ENCODE results near the gene SOBP. TPM values are rescaled to one million over a fixed set of nuclear protein-coding genes. Genes with fewer than 3 reads are reported as not detected.

The SOBP gene
- total RNA-seq, 2 donors from 2014 or later = 13.6 to 14.4 TPM

DNA sequence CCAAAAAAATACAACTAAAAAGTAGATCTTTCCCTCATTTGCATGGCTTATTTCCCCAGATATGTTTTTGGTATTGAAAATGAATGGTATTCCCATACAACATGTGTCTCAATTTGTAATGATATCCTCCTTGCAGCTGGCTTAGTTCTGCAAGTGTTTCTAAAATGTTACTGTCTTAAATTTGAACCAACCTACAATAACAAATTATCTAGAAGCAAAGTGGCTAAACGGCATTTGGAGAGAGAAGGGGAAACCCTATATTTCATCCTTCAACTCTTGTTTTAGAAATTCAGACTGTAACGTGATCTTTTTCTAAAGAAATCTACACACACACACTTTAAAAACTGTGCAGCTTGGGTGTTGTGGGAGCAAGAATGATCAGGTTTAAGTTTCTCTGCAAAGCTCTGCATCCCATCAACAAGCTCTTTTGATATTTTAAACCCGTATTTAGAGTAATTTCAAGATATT is 153.0 kb downstream of the SOBP start:
- intact Hi-C loops (cut with DNase I) = no loop called here
- ATAC-seq = no peak
- DNase-seq = no peak

DNA sequence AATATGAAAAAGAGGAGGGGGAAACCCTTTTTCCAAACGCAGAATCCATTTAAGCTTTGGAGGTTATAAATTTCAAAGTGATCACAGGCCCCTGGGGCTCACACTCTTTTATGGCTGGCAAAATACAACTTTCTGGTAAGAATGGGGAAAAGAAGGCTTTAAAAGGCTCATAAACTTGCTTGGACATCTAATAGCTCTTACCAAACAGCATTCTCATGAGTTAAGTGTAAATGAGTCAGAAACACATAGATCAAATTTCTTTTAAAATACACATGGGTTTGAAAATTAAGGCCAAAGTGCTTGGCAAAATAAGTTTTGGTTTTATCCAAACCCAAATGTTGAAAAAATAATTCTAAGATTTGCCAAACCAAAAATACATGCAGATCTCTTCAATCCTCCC is 154.6 kb downstream of the SOBP start:
- intact Hi-C loops (cut with DNase I) = no loop called here
- ATAC-seq (no peak), DNase-seq (no peak)

DNA sequence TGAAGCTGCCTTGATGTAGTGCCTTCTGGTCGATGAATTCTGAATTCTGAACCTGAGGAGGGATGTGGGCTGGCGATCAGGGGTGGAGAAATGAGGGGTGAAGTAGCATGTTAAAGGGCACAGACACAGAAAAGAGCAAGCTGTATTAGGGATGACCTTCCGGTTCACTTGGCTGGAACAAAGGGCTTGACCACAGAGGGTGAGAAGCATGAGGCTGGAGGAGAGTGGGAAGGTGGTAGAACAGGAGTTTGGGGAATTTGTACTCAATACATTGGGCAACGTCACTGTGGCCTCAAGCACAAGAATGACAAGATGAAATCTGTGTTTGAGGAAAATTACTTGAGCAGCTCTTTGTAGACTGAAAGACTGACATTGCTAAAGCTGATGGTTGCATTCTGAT is 155.8 kb downstream of the SOBP start:
- intact Hi-C loops (cut with DNase I) = no loop called here
- DNase-seq (no peak), ATAC-seq (no peak)

DNA sequence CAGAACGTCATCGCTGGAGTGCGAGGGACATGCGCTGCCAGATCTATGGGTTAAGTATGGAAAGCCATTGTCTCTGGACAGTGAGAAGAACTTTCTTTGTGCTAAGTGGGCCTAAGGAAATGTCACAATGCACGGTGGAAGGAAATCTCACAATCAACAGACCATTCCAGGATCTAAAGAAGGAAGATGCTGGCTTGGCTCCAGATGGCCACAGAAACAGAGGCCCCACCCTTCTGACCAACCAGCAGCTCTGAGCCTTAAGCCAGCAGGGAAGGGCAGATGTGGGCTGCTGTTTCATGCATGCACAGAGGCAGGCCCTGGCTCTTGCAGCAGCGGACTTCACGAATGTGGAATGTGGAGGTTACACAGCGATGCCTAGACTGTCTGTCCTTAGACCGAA is 156.3 kb downstream of the SOBP start:
- DNase-seq (peak; percentile 77), ATAC-seq (peak; percentile 77 to 81)
- intact Hi-C loops (cut with DNase I) = no loop called here

DNA sequence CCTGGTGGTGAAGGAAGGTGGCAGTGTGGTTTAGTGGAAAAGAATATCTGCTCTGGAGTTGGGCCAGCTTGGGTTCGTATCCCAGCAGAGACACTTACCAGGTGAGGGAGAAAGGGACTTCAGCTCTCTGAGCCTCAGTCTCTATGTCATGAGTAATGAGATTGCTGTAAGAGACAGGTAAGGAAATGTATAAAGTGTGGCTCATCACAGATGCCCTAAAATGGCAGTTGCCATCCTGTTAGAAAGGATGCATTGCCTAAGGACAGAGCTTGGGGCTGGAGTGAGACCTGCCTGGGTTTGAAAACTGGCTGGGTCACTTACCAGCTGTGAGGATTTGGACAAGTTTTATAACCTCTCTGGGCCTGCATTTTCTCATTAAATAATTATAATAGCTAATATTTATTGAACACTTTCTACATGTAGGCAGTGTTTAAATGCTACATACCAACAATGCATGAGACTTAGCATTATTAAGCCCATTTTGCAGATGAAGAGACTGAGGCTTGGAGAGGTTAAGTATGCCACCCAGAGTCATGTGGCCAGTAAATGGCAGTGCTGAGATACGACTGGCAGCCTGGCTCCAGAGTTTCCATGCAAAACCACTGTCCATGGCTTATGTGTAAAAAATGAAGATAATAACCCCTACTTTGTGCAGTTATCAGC is 157.0 kb downstream of the SOBP start:
- DNase-seq = no peak
- intact Hi-C loops (cut with DNase I) = no loop called here
- peak in 1 of 2 donors; percentile 2 for ATAC-seq

DNA sequence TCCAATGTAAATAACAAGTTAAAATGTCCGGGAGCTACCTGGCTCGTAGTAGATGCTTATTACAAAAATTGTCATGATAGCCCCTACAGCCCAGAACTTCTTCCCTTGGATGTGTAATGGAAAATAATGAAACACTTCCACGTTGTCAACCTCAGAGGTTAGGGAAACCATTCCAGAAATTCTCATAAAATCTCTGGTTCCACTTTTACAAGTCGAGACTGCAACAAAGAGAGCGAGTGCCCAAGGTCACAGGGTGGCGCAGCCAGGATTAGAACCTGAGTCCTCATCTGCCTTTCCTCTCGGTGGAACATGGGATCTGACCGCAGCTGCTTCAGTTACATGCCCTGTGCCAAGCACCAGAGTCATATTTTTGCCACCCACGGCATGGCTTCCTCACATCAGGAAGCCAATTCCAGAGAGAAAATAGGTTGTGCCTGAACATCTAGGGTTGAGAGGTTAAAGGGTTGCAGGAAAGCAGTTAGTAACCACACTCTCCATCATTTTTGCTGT is 157.6 kb downstream of the SOBP start:
- no peak for DNase-seq
- intact Hi-C loops (cut with DNase I) = no loop called here
- no peak for ATAC-seq

DNA sequence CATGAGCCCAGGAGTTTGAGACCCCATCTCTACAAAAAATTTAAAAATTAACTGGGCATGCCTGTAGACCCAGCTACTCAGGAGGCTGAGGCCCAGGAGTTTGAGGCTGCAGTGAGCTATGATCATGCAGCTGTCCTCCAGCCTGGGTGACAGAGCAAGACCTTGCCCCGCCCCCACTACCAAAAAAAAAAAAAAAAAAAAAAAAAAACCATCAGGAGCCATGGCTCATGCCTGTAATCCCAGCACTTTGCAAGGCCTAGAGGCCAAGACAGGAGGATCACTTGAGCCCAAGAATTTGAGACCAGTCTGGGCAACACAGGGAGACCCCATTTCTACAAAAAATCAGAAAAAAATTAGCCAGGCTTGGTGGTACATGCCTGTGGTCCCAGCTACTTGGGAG is 159.1 kb downstream of the SOBP start:
- no peak for DNase-seq
- intact Hi-C loops (cut with DNase I) = no loop called here
- no peak for ATAC-seq

DNA sequence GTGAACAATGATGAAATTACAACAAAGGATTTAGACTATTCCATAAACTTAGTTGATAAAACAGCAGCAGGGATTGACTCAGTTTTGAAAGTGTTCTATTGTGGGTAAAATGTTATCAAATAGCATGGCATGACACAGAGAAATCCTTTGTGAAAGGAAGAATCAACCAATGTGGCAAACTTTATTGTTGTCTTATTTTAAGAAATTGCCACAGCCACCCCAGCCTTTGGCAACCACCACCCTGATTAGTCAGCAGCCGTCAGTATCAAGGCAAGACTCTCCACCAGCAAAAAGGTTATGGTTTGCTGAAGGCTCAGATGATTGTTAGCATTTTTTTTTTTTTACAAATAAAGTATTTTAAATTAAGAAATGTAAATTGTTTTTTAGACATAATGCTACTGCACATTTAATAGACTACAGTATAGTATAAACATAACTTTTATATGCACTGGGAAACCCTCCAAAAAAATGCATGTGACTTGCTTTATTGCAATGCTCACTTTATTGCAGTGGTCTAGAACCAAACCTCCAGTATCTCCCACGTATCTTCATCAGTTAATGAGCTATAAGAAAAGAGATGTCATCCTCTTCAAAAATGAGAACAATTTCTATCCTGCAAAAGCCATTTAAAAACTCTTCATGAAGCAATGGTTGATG is 162.7 kb downstream of the SOBP start:
- intact Hi-C loops (cut with DNase I) = loop anchor here (5.0 to 10.0 kb wide), 2 partner anchors 160 to 168 kb away; partner anchors contain the start of gene SOBP (in 1 of the 2)
- ATAC-seq = no peak
- DNase-seq = no peak

DNA sequence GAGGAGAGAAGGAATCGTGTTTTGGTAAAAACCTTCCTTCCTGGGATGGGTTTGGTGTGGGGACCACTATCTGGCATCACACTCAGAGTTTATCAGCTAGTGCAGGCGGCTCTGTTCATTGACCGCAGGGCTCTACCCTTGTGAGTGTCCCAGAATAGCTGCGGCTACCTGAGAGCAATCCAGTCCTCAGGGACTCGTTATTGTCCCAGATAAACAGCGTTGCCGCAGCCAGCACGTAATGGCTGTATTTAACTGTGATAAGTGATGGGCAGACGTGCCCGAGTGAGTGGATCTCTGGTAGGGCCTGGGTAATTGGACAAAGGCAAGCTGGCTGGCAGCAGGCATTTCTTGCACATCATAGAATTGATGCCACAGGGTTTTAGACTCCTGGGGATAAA is 163.3 kb downstream of the SOBP start:
- DNase-seq = peak; percentile 48
- intact Hi-C loops (cut with DNase I) = loop anchor here (5.0 to 10.0 kb wide), 2 partner anchors 161 to 168 kb away; partner anchors contain the start of gene SOBP (in 1 of the 2)
- peak; percentile 55 to 83 for ATAC-seq

DNA sequence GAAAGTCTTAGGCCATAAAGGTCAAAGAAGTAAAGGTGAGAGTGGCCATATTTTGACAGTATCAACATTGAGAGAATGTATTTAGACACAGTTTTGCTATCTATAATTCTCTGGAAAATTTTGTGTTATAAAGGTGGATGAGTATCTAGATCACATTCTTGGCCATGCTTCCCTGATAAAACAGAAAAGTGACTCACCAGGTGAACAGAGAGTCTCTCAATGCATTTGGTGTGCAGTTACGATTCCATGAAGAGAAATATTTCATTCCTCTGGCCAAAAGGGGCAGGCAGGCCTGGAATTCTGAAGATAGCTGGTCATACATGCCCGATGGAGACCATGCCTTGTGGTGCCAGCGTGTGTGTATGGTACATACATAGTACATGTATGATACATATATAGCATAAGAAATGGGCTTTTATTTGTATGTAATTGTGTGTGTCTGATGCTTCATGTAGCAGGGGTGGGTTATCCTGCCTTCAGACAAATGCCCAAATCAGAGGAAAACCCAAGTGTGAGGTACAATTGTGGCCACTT is 164.0 kb downstream of the SOBP start:
- ATAC-seq (no peak), DNase-seq (no peak)
- intact Hi-C loops (cut with DNase I) = loop anchor here (5.0 to 10.0 kb wide), 2 partner anchors 162 to 169 kb away; partner anchors contain the start of gene SOBP (in 1 of the 2)

DNA sequence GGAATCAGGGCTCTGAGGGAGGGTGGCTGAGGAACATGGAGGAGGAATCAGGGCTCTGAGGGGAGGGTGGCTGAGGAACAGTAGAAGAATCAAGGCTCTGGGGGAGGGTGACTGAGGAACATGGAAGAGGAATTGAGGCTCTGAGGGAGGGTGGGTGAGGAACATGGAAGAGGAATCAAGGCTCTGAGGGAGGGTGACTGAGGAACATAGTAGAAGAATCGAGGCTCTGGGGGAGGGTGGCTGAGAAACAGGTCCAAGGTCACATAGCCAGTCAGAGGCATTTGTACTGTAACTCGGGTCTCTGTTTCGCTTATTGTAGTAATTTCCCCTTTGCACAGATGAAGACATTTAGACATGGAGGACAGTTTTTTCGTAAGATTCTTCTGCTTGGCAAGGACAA is 164.8 kb downstream of the SOBP start:
- DNase-seq (no peak), ATAC-seq (no peak)
- intact Hi-C loops (cut with DNase I) = loop anchor here (5.0 to 10.0 kb wide), 2 partner anchors 162 to 170 kb away; partner anchors contain the start of gene SOBP (in 1 of the 2)

DNA sequence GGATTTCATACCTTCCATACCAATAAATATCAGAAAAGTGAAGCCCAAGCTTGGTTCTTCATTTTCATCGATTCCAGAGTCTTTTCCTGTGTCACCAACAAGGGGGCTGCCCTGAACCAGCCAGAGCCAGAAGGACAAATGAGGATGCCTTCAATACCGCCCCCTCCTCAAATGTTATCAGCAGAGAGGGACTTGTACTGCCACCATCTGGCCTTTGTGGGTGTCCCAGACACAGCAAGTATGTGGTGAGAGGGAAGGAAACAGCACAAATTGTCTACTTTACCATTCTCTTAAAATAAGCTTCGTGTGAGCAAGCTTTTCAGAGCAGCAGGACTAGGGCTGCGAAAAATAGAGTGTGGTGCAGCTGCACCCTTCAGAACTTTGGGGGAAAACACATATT is 165.3 kb downstream of the SOBP start:
- DNase-seq (no peak), ATAC-seq (no peak)
- intact Hi-C loops (cut with DNase I) = loop anchor here in 1 of 2 donors (10.0 kb wide), 1 partner anchor 170 kb away; no protein-coding TSS in a partner anchor

DNA sequence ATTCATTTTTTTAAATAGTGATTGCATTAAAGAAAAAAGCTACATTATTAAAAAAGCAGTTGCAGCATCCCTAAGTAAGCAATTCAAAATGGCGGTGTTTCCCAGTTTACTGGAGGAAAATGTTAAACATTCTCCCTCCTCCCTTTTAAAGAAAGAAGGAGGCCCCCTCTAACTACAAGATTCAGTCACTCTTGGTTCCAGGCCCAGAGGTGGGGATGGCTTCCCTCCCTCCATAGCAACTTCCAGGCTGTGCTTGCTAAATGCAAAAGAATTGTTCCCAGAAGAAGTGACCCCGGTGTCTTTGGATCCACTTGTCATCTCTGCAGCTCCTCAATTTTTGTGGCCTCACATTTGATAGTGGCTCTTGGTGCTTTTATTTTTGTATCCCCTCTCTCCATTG is 165.9 kb downstream of the SOBP start:
- ATAC-seq (no peak), DNase-seq (no peak)
- intact Hi-C loops (cut with DNase I) = loop anchor here in 1 of 2 donors (10.0 kb wide), 1 partner anchor 171 kb away; no protein-coding TSS in a partner anchor

DNA sequence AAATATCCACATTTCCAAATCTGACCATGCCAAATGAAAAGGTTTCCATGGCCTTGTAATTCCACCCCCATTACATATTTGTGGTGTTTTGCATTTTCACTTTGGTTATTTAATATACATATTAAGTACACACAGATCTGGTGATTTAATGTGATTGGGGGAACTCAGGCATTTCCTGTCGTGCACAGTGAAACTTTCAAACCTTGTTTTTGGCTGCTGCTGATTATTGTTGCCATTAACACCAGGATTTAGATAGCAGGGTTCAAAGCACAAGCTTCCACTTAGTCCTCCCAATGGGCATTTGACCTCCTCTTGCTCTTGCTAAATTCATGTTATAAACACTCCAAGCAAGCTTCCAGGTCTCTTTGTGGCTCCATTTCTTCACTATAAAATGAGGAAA is 166.5 kb downstream of the SOBP start:
- DNase-seq (no peak), ATAC-seq (no peak)
- intact Hi-C loops (cut with DNase I) = loop anchor here in 1 of 2 donors (10.0 kb wide), 1 partner anchor 172 kb away; no protein-coding TSS in a partner anchor

DNA sequence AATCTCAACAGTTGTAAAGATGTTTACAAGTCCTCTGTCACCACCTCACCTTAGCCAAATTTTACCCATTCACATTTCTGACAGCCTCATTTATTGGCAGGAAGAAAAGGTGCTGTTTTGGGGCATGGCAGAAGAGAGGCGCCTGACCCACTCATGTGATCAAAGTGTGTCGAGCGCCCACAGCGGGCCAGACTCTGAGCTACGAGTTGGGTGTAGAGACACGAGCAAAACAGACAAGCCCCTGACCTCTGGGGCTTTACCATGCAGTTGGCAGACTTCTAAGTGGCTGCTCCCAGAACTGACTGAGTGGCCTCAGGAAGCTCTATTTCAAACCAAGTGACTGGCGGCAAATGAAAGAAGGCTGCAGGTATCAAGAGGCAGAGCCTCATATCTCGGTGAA is 167.0 kb downstream of the SOBP start:
- intact Hi-C loops (cut with DNase I) = loop anchor here in 1 of 2 donors (10.0 kb wide), 1 partner anchor 172 kb away; no protein-coding TSS in a partner anchor
- DNase-seq = no peak
- peak; percentile 8 to 50 for ATAC-seq

DNA sequence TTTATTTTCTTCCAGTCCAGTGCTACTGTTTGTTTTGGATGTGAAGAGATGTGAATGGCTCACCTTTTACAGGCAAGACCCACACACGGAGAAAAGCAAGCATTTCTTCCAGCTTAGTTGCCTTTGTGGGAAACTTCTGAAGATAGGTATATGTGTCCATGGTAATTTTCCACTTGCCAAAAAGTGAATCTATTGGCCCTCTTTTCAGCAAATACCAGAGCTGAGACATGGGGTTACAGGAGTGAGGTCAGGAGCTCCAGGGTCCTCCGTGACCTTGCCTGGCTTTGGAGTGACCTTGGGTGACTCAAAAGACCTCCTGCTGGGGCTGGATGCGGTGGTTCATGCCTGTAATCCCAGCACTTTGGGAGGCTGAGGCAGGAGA is 167.4 kb downstream of the SOBP start:
- no peak for ATAC-seq
- DNase-seq = no peak
- intact Hi-C loops (cut with DNase I) = loop anchor here in 1 of 2 donors (10.0 kb wide), 1 partner anchor 173 kb away; no protein-coding TSS in a partner anchor

DNA sequence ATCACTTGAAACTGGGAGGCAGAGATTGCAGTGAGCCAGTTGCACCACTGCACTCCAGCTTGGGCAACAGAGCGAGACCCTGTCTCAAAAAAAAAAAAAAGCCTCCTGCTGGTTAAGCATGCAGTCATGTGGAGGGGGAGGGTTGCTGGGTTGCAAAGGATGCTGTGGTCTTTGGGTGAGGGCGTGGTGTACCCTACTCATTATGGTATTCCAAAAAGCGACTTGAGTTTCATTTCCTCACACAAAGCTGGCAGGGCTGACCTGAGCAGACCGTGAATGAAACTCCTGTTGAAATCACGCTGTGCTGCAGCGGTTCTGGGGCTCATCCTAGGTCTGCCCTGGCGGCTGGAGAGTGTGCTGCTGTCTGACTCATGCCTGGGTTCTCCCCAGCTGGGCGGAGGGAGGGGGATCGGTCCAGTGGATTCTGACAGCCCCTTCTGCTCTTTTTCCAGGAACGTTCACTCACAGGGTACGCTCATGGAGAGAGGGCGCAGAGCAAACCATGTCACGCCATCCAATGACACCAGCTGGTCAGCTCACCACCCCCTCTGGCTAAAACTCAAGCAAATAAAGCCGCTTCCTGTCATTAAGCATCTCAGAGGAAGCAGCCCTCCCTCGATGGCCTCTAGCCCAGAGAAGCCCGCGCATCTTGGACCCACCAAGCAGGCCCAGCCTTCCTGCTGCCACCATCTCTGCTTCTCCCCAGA is 168.0 kb downstream of the SOBP start:
- peak; percentile 67 for DNase-seq
- intact Hi-C loops (cut with DNase I) = loop anchor here in 1 of 2 donors (10.0 kb wide), 1 partner anchor 173 kb away; no protein-coding TSS in a partner anchor

DNA sequence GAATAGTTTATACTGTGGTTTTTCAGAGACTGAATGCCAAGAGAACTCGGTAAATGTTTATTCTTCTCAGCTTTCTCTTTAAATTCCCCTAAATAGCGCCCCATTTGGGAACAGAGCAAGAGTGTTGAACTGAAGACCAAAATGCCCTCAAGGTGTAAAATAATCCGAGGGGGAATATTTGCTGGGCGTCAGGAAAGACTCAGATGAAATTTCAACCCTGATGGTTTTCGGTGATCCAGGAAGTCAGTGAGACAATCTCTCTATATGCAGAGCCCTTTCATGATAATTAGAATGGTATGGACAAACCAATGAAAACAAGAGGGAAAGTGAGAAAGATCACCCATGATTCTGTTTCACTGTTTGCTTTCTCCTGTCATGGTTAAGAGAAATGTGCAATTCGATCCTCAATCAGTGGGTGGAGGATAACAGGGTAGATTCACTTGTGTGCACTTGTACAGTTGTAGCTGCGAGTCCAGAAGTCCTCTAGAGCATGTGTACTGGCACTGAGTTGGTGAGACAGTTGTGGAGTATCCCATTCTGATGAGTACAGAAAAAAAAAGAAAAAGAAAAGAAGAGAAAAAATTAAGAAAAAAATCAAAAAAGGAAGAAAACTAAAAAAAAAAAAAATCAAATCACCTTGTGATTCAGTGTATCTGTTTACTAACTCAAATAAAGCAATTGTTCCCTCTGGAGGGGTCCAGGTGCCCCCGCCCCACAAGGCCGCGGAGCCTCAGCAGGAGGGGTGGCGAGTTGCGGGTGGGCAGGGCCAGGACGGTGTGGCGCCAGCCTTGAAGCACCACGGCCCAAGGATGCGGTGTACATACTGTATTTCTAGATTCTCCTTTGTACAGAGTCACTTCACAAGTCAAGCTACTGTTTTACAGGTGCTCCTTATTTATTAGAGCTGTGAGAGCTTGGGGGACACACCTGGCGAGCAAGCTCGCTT is 169.3 kb downstream of the SOBP start:
- DNase-seq (no peak), ATAC-seq (no peak)
- intact Hi-C loops (cut with DNase I) = loop anchor here in 1 of 2 donors (10.0 kb wide), 1 partner anchor 174 kb away; no protein-coding TSS in a partner anchor

More for the DNA sequence above, 168.0 kb downstream of the SOBP start:
- ATAC-seq = peak; percentile 65 to 73
